H1 (cell line): Measurements from ENCODE around the gene CDKL5. TPM values are rescaled to one million over a fixed set of nuclear protein-coding genes. Genes with fewer than 3 reads are reported as not detected.

Source experiments
- CTCF ChIA-PET: fragments of 300-600 bp; sonication (Branson Sonifier 250); formaldehyde crosslinking; loops from one replicate; lab custom pipeline; 2021; ENCODE audit not compliant: partially characterized antibody; lab: Charles Lee
- POLR2A ChIA-PET: fragments of 300-600 bp; sonication (Branson Sonifier 250); formaldehyde crosslinking; loops from one replicate; lab custom pipeline; 2021; ENCODE audit warnings: inconsistent platforms; ENCODE audit not compliant: partially characterized antibody; lab: Charles Lee
- DNase-seq, 2 experiments: peaks; one replicate each; pipeline versions ENCODE4 v3.0.0 to v3.0.0-alpha.2; 2010 to 2022; ENCODE audit warnings: low spot score in 2 of 2, low read depth in 1 of 2, mixed read lengths in 1 of 2
- FAIRE-seq: peaks from 2 replicates; lab custom pipeline; 2011; peaks lifted over from hg19 to GRCh38; lab: Jason Lieb, UNC
- H2AFZ ChIP-seq: 2 replicates; pipeline ENCODE4 v1.8.1; 2012; ENCODE audit warnings: low read length, inconsistent platforms
- H2AK5ac ChIP-seq: 2 replicates; pipeline ENCODE4 v1.6.1; 2013; ENCODE audit warnings: low read depth, low read length
- H2BK120ac ChIP-seq: replicated peaks from 2 replicates; pipeline ENCODE3; 2013; ENCODE audit warnings: low read depth, low read length, inconsistent platforms
- H2BK12ac ChIP-seq: 2 replicates; pipeline ENCODE4 v1.6.1; 2013; ENCODE audit warnings: low read depth, low read length
- H2BK15ac ChIP-seq: 2 replicates; pipeline ENCODE4 v1.6.1; 2013; ENCODE audit warnings: low read length
- H2BK20ac ChIP-seq: 2 replicates; pipeline ENCODE4 v1.6.1; 2013; ENCODE audit warnings: low read length
- H2BK5ac ChIP-seq: 2 replicates; pipeline ENCODE4 v1.6.1; 2013; ENCODE audit warnings: low read depth, low read length
- H3K14ac ChIP-seq: 2 replicates; pipeline ENCODE4 v1.6.1; 2013; ENCODE audit warnings: inconsistent platforms; ENCODE audit not compliant: insufficient read length
- H3K18ac ChIP-seq: 2 replicates; pipeline ENCODE4 v1.6.1; 2013; ENCODE audit warnings: low read length; ENCODE audit errors: extremely low read depth
- H3K23ac ChIP-seq: 2 replicates; pipeline ENCODE4 v1.6.1; 2013; ENCODE audit warnings: inconsistent platforms; ENCODE audit not compliant: insufficient read length
- H3K23me2 ChIP-seq: 2 replicates; pipeline ENCODE4 v1.6.1; 2013; ENCODE audit warnings: low read depth, low read length
- H3K27ac ChIP-seq: 2 replicates; pipeline ENCODE4 v1.6.1; 2011; ENCODE audit warnings: low read depth, low read length, inconsistent platforms
- H3K27me3 ChIP-seq, 4 experiments: replicated peaks in 1 of 4; 1 replicate in 1 of 4; 2 replicates in 3 of 4; pipeline versions ENCODE4 v1.6.1 to v1.8.1; 2011 to 2013; ENCODE audit warnings: low read length in 3 of 4, mild to moderate bottlenecking in 3 of 4, inconsistent platforms in 2 of 4, mixed read lengths in 2 of 4, moderate library complexity in 1 of 4; ENCODE audit not compliant: control insufficient read depth in 3 of 4, insufficient read depth in 3 of 4; ENCODE audit errors: extremely low read depth in 1 of 4
- H3K36me3 ChIP-seq, 4 experiments: 2 replicates each; pipeline versions ENCODE4 v1.6.1 to v1.8.1; 2011 to 2013; ENCODE audit warnings: mild to moderate bottlenecking in 4 of 4, low read length in 3 of 4, moderate library complexity in 2 of 4, control low read depth in 1 of 4, inconsistent platforms in 1 of 4; ENCODE audit not compliant: insufficient read depth in 4 of 4, control insufficient read depth in 2 of 4
- H3K4ac ChIP-seq: replicated peaks from 2 replicates; pipeline ENCODE3; 2013; ENCODE audit warnings: low read length, low read depth, mixed read lengths, inconsistent platforms; ENCODE audit not compliant: insufficient read length
- H3K4me1 ChIP-seq, 4 experiments: replicated peaks in 1 of 4; 1 replicate in 1 of 4; 2 replicates in 3 of 4; pipeline versions ENCODE4 v1.6.1 to v1.8.1; 2011 to 2013; ENCODE audit warnings: low read length in 3 of 4, inconsistent platforms in 2 of 4, mixed read lengths in 1 of 4; ENCODE audit not compliant: insufficient read depth in 4 of 4, control insufficient read depth in 3 of 4
- H3K4me2 ChIP-seq, 2 experiments: 2 replicates each; pipeline versions ENCODE4 v1.6.1 to v1.8.1; 2011 to 2013; ENCODE audit warnings: low read depth in 2 of 2, low read length in 2 of 2, control low read depth in 1 of 2, inconsistent platforms in 1 of 2, mild to moderate bottlenecking in 1 of 2; ENCODE audit not compliant: insufficient read depth in 1 of 2
- H3K4me3 ChIP-seq, 4 experiments: fragments of 200-600, 300-600 bp in 1 of 4; sonication (generic), shearing (Covaris generic), sonication (Bioruptor Twin) in 1 of 4; 2 replicates each; pipeline versions ENCODE4 v1.5.1 to v1.8.1; 2011 to 2016; ENCODE audit warnings: low read length in 4 of 4, low read depth in 3 of 4, control low read depth in 2 of 4, inconsistent platforms in 2 of 4, mild to moderate bottlenecking in 2 of 4, mixed read lengths in 1 of 4, moderate library complexity in 1 of 4; ENCODE audit not compliant: insufficient read depth in 2 of 4; ENCODE audit errors: extremely low read depth in 1 of 4
- H3K56ac ChIP-seq: replicated peaks from 2 replicates; pipeline ENCODE3; 2013; ENCODE audit warnings: low read depth, mild to moderate bottlenecking, mixed read lengths, low read length, inconsistent platforms; ENCODE audit not compliant: insufficient read length
- H3K79me1 ChIP-seq: 2 replicates; pipeline ENCODE4 v1.6.1; 2013; ENCODE audit warnings: low read depth, low read length, control low read depth
- H3K79me2 ChIP-seq, 2 experiments: 2 replicates each; pipeline versions ENCODE4 v1.6.1 to v1.8.1; 2012 to 2013; ENCODE audit warnings: low read length in 2 of 2, mild to moderate bottlenecking in 2 of 2, inconsistent platforms in 1 of 2; ENCODE audit not compliant: insufficient read depth in 2 of 2, control insufficient read depth in 1 of 2
- H3K9ac ChIP-seq, 4 experiments: replicated peaks in 1 of 4; 1 replicate in 1 of 4; 2 replicates in 3 of 4; pipeline versions ENCODE4 v1.6.1 to v1.8.1; 2011 to 2013; ENCODE audit warnings: low read depth in 3 of 4, low read length in 3 of 4, control low read depth in 2 of 4, mild to moderate bottlenecking in 2 of 4, moderate library complexity in 2 of 4, inconsistent platforms in 1 of 4; ENCODE audit errors: extremely low read depth in 1 of 4
- H3K9me3 ChIP-seq, 2 experiments: 2 replicates each; pipeline versions ENCODE4 v1.6.1 to v1.8.1; 2012 to 2013; ENCODE audit warnings: mild to moderate bottlenecking in 2 of 2, moderate library complexity in 2 of 2, control low read depth in 1 of 2, inconsistent platforms in 1 of 2, low read depth in 1 of 2, low read length in 1 of 2, mixed read lengths in 1 of 2; ENCODE audit not compliant: insufficient read depth in 2 of 2
- H4K20me1 ChIP-seq, 2 experiments: replicated peaks in 1 of 2; 2 replicates each; pipeline versions ENCODE3 to v1.8.1; 2011 to 2013; ENCODE audit warnings: inconsistent platforms in 2 of 2, low read length in 2 of 2, mild to moderate bottlenecking in 1 of 2; ENCODE audit not compliant: insufficient read depth in 2 of 2, control insufficient read depth in 1 of 2
- H4K5ac ChIP-seq: 2 replicates; pipeline ENCODE4 v1.6.1; 2013; ENCODE audit warnings: low read length, low read depth, mixed read lengths, inconsistent platforms; ENCODE audit not compliant: insufficient read length
- H4K8ac ChIP-seq: 2 replicates; pipeline ENCODE4 v1.8.0; 2013; ENCODE audit warnings: mild to moderate bottlenecking, moderate library complexity, low read length, inconsistent platforms; ENCODE audit not compliant: insufficient read depth; ENCODE audit errors: extremely low read depth
- H4K91ac ChIP-seq: replicated peaks from 2 replicates; pipeline ENCODE3; 2013; ENCODE audit warnings: low read length, mixed read lengths, inconsistent platforms; ENCODE audit not compliant: insufficient read length
- ATF2 ChIP-seq: IDR thresholded peaks from 2 replicates; pipeline ENCODE4 v1.6.1; 2012; ENCODE audit warnings: low read length, inconsistent platforms
- BACH1 ChIP-seq: IDR thresholded peaks from 2 replicates; pipeline ENCODE4 v1.6.1; 2012; ENCODE audit warnings: low read length, improper control_type of control experiment
- CEBPB ChIP-seq: IDR thresholded peaks from 2 replicates; pipeline ENCODE4 v1.6.1; 2012; ENCODE audit warnings: low read depth, low read length
- EGR1 ChIP-seq: IDR thresholded peaks from 2 replicates; pipeline ENCODE4 v1.6.1; 2011; ENCODE audit warnings: low read depth, low read length, borderline replicate concordance
- EP300 ChIP-seq, 2 experiments: IDR thresholded peaks; 1 replicate in 1 of 2; 2 replicates in 1 of 2; pipeline ENCODE4 v1.6.1; 2011 to 2012; ENCODE audit warnings: low read depth in 2 of 2, low read length in 2 of 2, mild to moderate bottlenecking in 2 of 2, borderline replicate concordance in 1 of 2, inconsistent platforms in 1 of 2, moderate library complexity in 1 of 2
- KDM1A ChIP-seq: fragments of 200-600, 300-600 bp; sonication (generic); IDR thresholded peaks from 2 replicates; pipeline ENCODE4 v1.7.1; 2016; ENCODE audit warnings: mild to moderate bottlenecking, low read length, borderline replicate concordance
- KDM5A ChIP-seq: fragments of 200-600 bp; IDR thresholded peaks from 2 replicates; pipeline ENCODE4 v1.7.1; 2012; ENCODE audit warnings: mild to moderate bottlenecking, low read length, inconsistent platforms, mixed read lengths
- NRF1 ChIP-seq: IDR thresholded peaks from 2 replicates; pipeline ENCODE4 v1.6.1; 2011; ENCODE audit warnings: mild to moderate bottlenecking, low read depth, low read length, improper control_type of control experiment
- SAP30 ChIP-seq: fragments of 300-600 bp; sonication (generic); IDR thresholded peaks from 2 replicates; pipeline ENCODE4 v1.7.1; 2012; ENCODE audit warnings: low read length, moderate library complexity, mild to moderate bottlenecking, inconsistent platforms; ENCODE audit not compliant: insufficient read depth, insufficient replicate concordance
- SP2 ChIP-seq: IDR thresholded peaks from 2 replicates; pipeline ENCODE4 v1.6.1; 2012; ENCODE audit warnings: mild to moderate bottlenecking, low read length, inconsistent platforms
- TAF1 ChIP-seq: IDR thresholded peaks from 2 replicates; pipeline ENCODE4 v1.6.1; 2011; ENCODE audit warnings: mild to moderate bottlenecking, low read depth, low read length
- WGBS, 2 experiments: shearing (Covaris generic) in 1 of 2; methylation state at CpG; one replicate each; pipeline versions ENCODE4 v1.1.6 to v1.1.7; 2013 to 2015; ENCODE audit warnings: low lambda C conversion rate in 2 of 2, mixed read lengths in 2 of 2, inconsistent platforms in 1 of 2, low coverage in 1 of 2, missing lambda C conversion rate in 1 of 2; ENCODE audit not compliant: insufficient replicate concordance in 2 of 2, insufficient coverage in 1 of 2, insufficient read length in 1 of 2; ENCODE audit errors: extremely low coverage in 1 of 2, missing lambda C conversion rate in 1 of 2; 5-methylcytosine and 5-hydroxymethylcytosine counted together
- polyA plus RNA-seq, 7 experiments: library from polyadenylated mRNA; depleted of rRNA in 3 of 7; stranded (reverse) in 5 of 7; unstranded in 2 of 7; fragments of >200 nt in 5 of 7; fragments of 200-250 nt in 2 of 7; gene quantifications; 1 replicate in 5 of 7; 2 replicates in 1 of 7; 4 replicates in 1 of 7; pipeline versions ENCODE4 v1.2.1 to v1.2.3, GENCODE V29; 2011 to 2013; ENCODE audit warnings: missing spikeins in 2 of 7, mixed read lengths in 2 of 7
- total RNA-seq: library from RNA; stranded (reverse); fragmentation: NEBNext Ultra II Directional; extraction: Animal tissue kit (Norgen Biotek cat#: 25700); gene quantifications from 2 replicates; pipeline ENCODE4 v1.2.1, GENCODE V29; 2021

The CDKL5 gene
- total and polyA plus RNA-seq, 2 of the 8 experiments (the other 6 are each of a cell fraction or from before 2014, with no cell fraction given): 5.5 to 15.6 TPM

- Histone ChIP-seq H3K56ac (no peak overlapping the region), H2BK12ac (no peak overlapping the region), H4K20me1 (no peaks in the 10 kb centered on the region), H3K23ac (no peak overlapping the region), H3K18ac (no peak overlapping the region), H2BK5ac (no peak overlapping the region), H3K4me2 (no peak overlapping the region), H2BK20ac (no peak overlapping the region), H2AK5ac (no peak overlapping the region), H3K79me2 (no peaks in the 10 kb centered on the region), H3K23me2 (no peaks in the 10 kb centered on the region), H3K9me3 (no peaks in the 10 kb centered on the region), H2AFZ (no peak overlapping the region), H4K91ac (no peak overlapping the region), H3K79me1 (no peaks in the 10 kb centered on the region), H3K4me3 (no peak overlapping the region), H3K36me3 (peaks cover 0 to 2% (median 1%) of the 10 kb centered on the region in 4 experiments; a peak in 3 of 8 replicates), H2BK15ac (no peak overlapping the region), H4K8ac (no peak overlapping the region), H2BK120ac (no peak overlapping the region), H3K27me3 (no peaks in the 10 kb centered on the region), H3K4me1 (peaks cover 0 to 5% (median 0%) of the 10 kb centered on the region in 4 experiments; a peak in 2 of 7 replicates), H4K5ac (no peak overlapping the region), H3K27ac (no peak overlapping the region), H3K4ac (no peak overlapping the region), H3K14ac (no peak overlapping the region), H3K9ac (no peak overlapping the region)
- POLR2A ChIA-PET: no interaction called here
- DNase-seq (no peak), FAIRE-seq (no peak)
- CTCF ChIA-PET: no interaction called here
- WGBS, 2 experiments: 100% methylated on average over 2 of the region's 2 CpGs; no CpG with 5 or more reads in 1 of the 2 experiments
- TF ChIP-seq CEBPB (no peak), SAP30 (no peak), TAF1 (no peak), KDM5A (no peak), SP2 (no peak), EP300 (IDR thresholded peaks at IDR 0.05; ENCODE audit: borderline replicate concordance in 1 of 2, low read depth in 2 of 2, low read length in 2 of 2) (no peak), ATF2 (no peak), NRF1 (no peak), KDM1A (no peak), EGR1 (no peak), BACH1 (no peak)
Observed at GRCh38 chrX:18638398-18638797, 213.0 kb downstream of the CDKL5 start.
